ENCODE data around the gene S100A12.
"Not testable (repeated sequence)": the region's sequence is repeated elsewhere in the genome, so short reads cannot be mapped to it uniquely, and the experiment has no call there.

Gene S100A12

GRCh38 chr1:153349363-153350320 lies 25.8 kb downstream of the S100A12 start:
- DNase-seq: no peak

GRCh38 chr1:153348511-153349362 lies 26.7 kb downstream of the S100A12 start, which contains the start of gene PGLYRP4:
TSS of gene PGLYRP4 (minus strand) at chr1:153348841. CDS start at chr1:153347932, 909 bp downstream.
- no peak for DNase-seq

GRCh38 chr1:153347856-153348255 lies 27.6 kb downstream of the S100A12 start:
- no peak for DNase-seq

GRCh38 chr1:153347049-153347448 lies 28.4 kb downstream of the S100A12 start:
- DNase-seq: not testable (repeated sequence)

- DNase-seq: peak; percentile 95
These were observed 29.2 kb downstream of the S100A12 start for GRCh38 chr1:153346077-153346723.

GRCh38 chr1:153345187-153346076 lies 30.0 kb downstream of the S100A12 start:
- no peak for DNase-seq

- no peak for DNase-seq
These were observed 30.7 kb downstream of the S100A12 start for GRCh38 chr1:153344718-153345025.

GRCh38 chr1:153343811-153344717 lies 31.4 kb downstream of the S100A12 start:
- DNase-seq: no peak

- no peak for DNase-seq
These were observed 32.3 kb downstream of the S100A12 start for GRCh38 chr1:153343040-153343681.

- DNase-seq: no peak
These were observed 33.2 kb downstream of the S100A12 start for GRCh38 chr1:153342178-153342577.

- DNase-seq: no peak
These were observed 33.9 kb downstream of the S100A12 start for GRCh38 chr1:153341431-153341934.

- no peak for DNase-seq
These were observed 35.1 kb downstream of the S100A12 start for GRCh38 chr1:153340356-153340755.

GRCh38 chr1:153339802-153340201 lies 35.6 kb downstream of the S100A12 start:
- DNase-seq: no peak

- no peak for DNase-seq
These were observed 37.2 kb downstream of the S100A12 start for GRCh38 chr1:153337980-153338853.

- no peak for DNase-seq
These were observed 38.8 kb downstream of the S100A12 start for GRCh38 chr1:153336650-153337049.

- no peak for DNase-seq
These were observed 41.5 kb downstream of the S100A12 start for GRCh38 chr1:153333902-153334301.

GRCh38 chr1:153324912-153325311 lies 50.5 kb downstream of the S100A12 start:
- DNase-seq: no peak
